Measurements from ENCODE around the gene COG7. TPM values are rescaled to one million over a fixed set of nuclear protein-coding genes. Genes with fewer than 3 reads are reported as not detected.
"Not testable (repeated sequence)": the region's sequence is repeated elsewhere in the genome, so short reads cannot be mapped to it uniquely, and the experiment has no call there.

The COG7 gene
- total RNA-seq, 3 donors from 2014 or later, result 12.8 to 31.6 (median 29.2) TPM

- no peak for DNase-seq (ENCODE audit: low spot score in 2 of 2)
- Histone ChIP-seq H3K27me3 (no peaks in the 10 kb centered on the region), H3K4me3 (peak overlapping the region; percentile 66 to 96 (median 69)), H3K36me3 (no peaks in the 10 kb centered on the region), H3K27ac (peak overlapping the region; percentile 75 to 81), H3K9me3 (no peaks in the 10 kb centered on the region), H3K4me1 (peaks cover 0 to 7% of the 10 kb centered on the region in 2 donors)
- no peak for TF ChIP-seq POLR2A (IDR thresholded peaks at IDR 0.05)
- intact Hi-C loops (cut with DNase I; ENCODE audit: low total_unique reads), result no loop called here
Measured at GRCh38 chr16:23453338-23454052, 506 bp upstream of the COG7 start.

- peak overlapping the region in 1 of 2 donors; percentile 81 for H3K27ac ChIP-seq
- H3K36me3 ChIP-seq, result no peaks in the 10 kb centered on the region
- no peak for DNase-seq (ENCODE audit: low spot score in 2 of 2)
- H3K9me3 ChIP-seq, result no peaks in the 10 kb centered on the region
- peaks cover 0 to 7% of the 10 kb centered on the region in 2 donors for H3K4me1 ChIP-seq
- TF ChIP-seq POLR2AphosphoS5 (IDR thresholded peaks at IDR 0.05), result no peak
- TF ChIP-seq POLR2A (IDR thresholded peaks at IDR 0.05), result no peak
- no peak for TF ChIP-seq CTCF (IDR thresholded peaks at IDR 0.05)
- intact Hi-C loops (cut with DNase I; ENCODE audit: low total_unique reads), result no loop called here
- H3K27me3 ChIP-seq, result no peaks in the 10 kb centered on the region
- peak overlapping the region; percentile 66 to 96 (median 69) for H3K4me3 ChIP-seq
Measured at GRCh38 chr16:23452221-23452571, 793 bp downstream of the COG7 start.

GRCh38 chr16:23448392-23448791, 4.6 kb downstream of the COG7 start:
- Histone ChIP-seq H3K4me1 (peaks cover 0 to 2% of the 10 kb centered on the region in 2 donors), H3K4me3 (no peak overlapping the region), H3K9me3 (no peaks in the 10 kb centered on the region), H3K27ac (no peak overlapping the region), H3K36me3 (no peaks in the 10 kb centered on the region), H3K27me3 (no peaks in the 10 kb centered on the region)
- no peak for DNase-seq (ENCODE audit: low spot score in 2 of 2)
- intact Hi-C loops (cut with DNase I; ENCODE audit: low total_unique reads), result no loop called here
- TF ChIP-seq POLR2AphosphoS5 (IDR thresholded peaks at IDR 0.05) (no peak), CTCF (IDR thresholded peaks at IDR 0.05) (no peak), POLR2A (IDR thresholded peaks at IDR 0.05) (no peak)

- H3K4me1 ChIP-seq; H3K36me3 ChIP-seq; intact Hi-C loops (cut with DNase I; ENCODE audit: low total_unique reads); H3K9me3 ChIP-seq; H3K27ac ChIP-seq; H3K27me3 ChIP-seq; H3K4me3 ChIP-seq; DNase-seq (ENCODE audit: low spot score in 2 of 2): not testable (repeated sequence)
Measured at GRCh38 chr16:23437542-23437941, 15.4 kb downstream of the COG7 start.

- no peak for TF ChIP-seq POLR2AphosphoS5 (IDR thresholded peaks at IDR 0.05)
- no peak for TF ChIP-seq CTCF (IDR thresholded peaks at IDR 0.05)
- H3K4me3 ChIP-seq, result no peak overlapping the region
- H3K4me1 ChIP-seq, result no peaks in the 10 kb centered on the region
- no peaks in the 10 kb centered on the region for H3K36me3 ChIP-seq
- no peak overlapping the region for H3K27ac ChIP-seq
- H3K27me3 ChIP-seq, result no peaks in the 10 kb centered on the region
- H3K9me3 ChIP-seq, result no peaks in the 10 kb centered on the region
- intact Hi-C loops (cut with DNase I; ENCODE audit: low total_unique reads), result no loop called here
- no peak for DNase-seq (ENCODE audit: low spot score in 2 of 2)
Measured at GRCh38 chr16:23436951-23437350, 16.0 kb downstream of the COG7 start.

GRCh38 chr16:23435500-23435899, 17.5 kb downstream of the COG7 start:
- no peaks in the 10 kb centered on the region for H3K4me1 ChIP-seq
- DNase-seq (ENCODE audit: low spot score in 2 of 2), result no peak
- H3K27me3 ChIP-seq, result no peaks in the 10 kb centered on the region
- H3K9me3 ChIP-seq, result no peaks in the 10 kb centered on the region
- no peak overlapping the region for H3K27ac ChIP-seq
- intact Hi-C loops (cut with DNase I; ENCODE audit: low total_unique reads), result no loop called here
- H3K4me3 ChIP-seq, result no peak overlapping the region
- TF ChIP-seq CTCF (IDR thresholded peaks at IDR 0.05) (peak; percentile 65 to 76 (median 71)), POLR2A (IDR thresholded peaks at IDR 0.05) (no peak), POLR2AphosphoS5 (IDR thresholded peaks at IDR 0.05) (no peak)
- H3K36me3 ChIP-seq, result no peaks in the 10 kb centered on the region

Data from breast epithelium (tissue), 4 donors.